Mesothelial cell of epicardium (in vitro differentiated cells): ENCODE results near the gene GM2A. TPM values are rescaled to one million over a fixed set of nuclear protein-coding genes. Genes with fewer than 3 reads are reported as not detected.

Experiments
- DNase-seq, 2 experiments: peaks; one replicate each; pipeline ENCODE4 v3.0.0; 2021; ENCODE audit warnings: low spot score in 2 of 2; ENCODE audit not compliant: unreplicated experiment in 2 of 2
- H3K27ac Mint-ChIP-seq: 2 replicates; pipeline ENCODE4 v1.8.0; 2021; ENCODE audit warnings: mixed read lengths
- H3K27me3 Mint-ChIP-seq: 2 replicates; pipeline ENCODE4 v1.8.0; 2021; ENCODE audit warnings: low read depth, mixed read lengths
- H3K36me3 Mint-ChIP-seq: 2 replicates; pipeline ENCODE4 v1.8.0; 2021; ENCODE audit warnings: mixed read lengths
- H3K4me1 Mint-ChIP-seq: 2 replicates; pipeline ENCODE4 v1.8.0; 2021; ENCODE audit warnings: mixed read lengths
- H3K4me3 Mint-ChIP-seq: 2 replicates; pipeline ENCODE4 v1.8.0; 2021; ENCODE audit warnings: mild to moderate bottlenecking, moderate library complexity, mixed read lengths
- H3K9me3 Mint-ChIP-seq: 2 replicates; pipeline ENCODE4 v1.8.0; 2021; ENCODE audit warnings: mixed read lengths
- CTCF ChIP-seq: fragments of 200-600 bp; sonication (generic); IDR thresholded peaks from one replicate; pipeline ENCODE4 v1.5.0; 2021; ENCODE audit warnings: antibody characterized with exemption; ENCODE audit not compliant: unreplicated experiment
- total RNA-seq: library from RNA; stranded (reverse); gene quantifications from 3 replicates; pipeline ENCODE4 v1.2.1, GENCODE V29; 2021

Gene GM2A
- total RNA-seq, 1 donor from 2014 or later = 41.8 TPM

DNA sequence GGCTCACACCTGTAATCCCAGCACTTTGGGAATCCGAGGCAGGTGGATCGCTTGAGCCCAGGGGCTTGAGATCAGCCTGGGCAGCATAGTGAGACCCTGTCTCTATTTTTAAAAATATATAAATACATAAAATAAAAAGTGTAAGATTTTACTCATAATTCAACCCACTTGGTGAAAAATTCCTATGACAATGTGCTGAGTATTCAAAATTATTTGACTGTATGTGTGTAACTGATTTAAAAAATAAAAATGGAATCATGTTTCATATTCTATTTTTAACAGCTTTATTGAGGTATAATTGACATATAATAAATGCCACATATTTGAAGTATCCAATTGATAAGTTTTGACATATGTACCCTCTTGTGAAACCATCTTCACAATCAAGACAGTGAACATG, 22.8 kb downstream of the GM2A start:
- Mint-ChIP-seq H3K27ac (peak overlapping the region; percentile 5), H3K36me3 (no peaks in the 10 kb centered on the region), H3K4me3 (no peak overlapping the region), H3K4me1 (peaks cover 23% of the 10 kb centered on the region), H3K27me3 (no peaks in the 10 kb centered on the region), H3K9me3 (no peaks in the 10 kb centered on the region)
- no peak for TF ChIP-seq CTCF
- DNase-seq = no peak

DNA sequence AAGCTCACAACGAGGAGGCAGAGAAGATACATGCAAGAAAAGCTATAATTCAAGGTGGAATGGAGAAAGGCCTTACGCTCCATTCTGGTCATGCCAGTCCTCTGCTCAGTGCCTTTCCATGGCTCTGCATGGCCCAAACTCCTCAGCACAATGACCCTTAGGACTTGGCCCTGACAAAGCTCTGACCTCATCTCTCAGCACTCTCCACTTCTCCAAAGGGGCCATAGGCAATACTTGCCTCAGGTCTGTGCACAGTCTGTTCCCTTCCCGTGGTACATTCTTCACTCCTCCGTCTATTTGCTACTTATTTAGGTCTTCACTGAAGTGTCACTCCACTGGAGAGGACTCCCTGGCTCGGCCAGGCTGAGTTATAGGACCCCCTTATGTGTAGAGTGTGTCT, 25.9 kb downstream of the GM2A start:
- Mint-ChIP-seq H3K27ac (no peak overlapping the region), H3K4me1 (peaks cover 31% of the 10 kb centered on the region), H3K4me3 (no peak overlapping the region)

GRCh38 chr5:151280443-151280842, 27.5 kb downstream of the GM2A start:
- no peaks in the 10 kb centered on the region for H3K36me3 Mint-ChIP-seq
- TF ChIP-seq CTCF = no peak

More for the DNA sequence above, 25.9 kb downstream of the GM2A start:
- Mint-ChIP-seq H3K36me3 (no peaks in the 10 kb centered on the region), H3K9me3 (no peaks in the 10 kb centered on the region), H3K27me3 (no peaks in the 10 kb centered on the region)
- no peak for DNase-seq
- no peak for TF ChIP-seq CTCF

DNA sequence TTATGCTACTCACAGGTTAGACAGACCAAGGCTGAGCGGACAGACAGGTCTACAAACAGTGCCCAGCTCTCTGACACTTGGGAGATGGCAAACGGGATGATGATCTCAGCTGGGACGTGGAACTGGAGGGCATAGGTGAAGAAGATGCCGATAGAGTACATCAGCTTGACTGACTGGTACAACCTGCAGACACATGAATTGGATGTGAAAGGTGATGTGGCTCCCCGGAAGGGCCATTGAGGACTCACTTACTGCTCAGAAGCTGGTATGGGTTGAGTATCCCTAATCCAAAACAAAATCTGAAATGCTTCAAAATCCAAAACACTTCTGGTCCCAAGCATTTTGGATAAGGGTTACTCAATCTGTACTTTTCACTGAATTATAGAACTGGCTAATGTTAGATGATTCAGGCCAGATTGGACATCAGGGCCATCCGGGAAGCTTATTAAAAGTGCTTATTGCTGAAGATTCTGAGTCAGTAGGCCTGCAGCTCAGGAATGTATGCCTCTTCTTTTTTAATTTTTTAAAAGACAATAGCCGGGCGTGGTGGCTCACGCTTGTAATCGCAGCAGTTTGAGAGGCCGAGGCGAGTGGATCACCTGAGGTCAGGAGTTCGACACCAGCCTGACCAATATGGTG, 28.1 kb downstream of the GM2A start:
- H3K4me1 Mint-ChIP-seq = peaks cover 32% of the 10 kb centered on the region
- H3K9me3 Mint-ChIP-seq = peaks cover 6% of the 10 kb centered on the region
- no peak overlapping the region for H3K4me3 Mint-ChIP-seq
- no peak overlapping the region for H3K27ac Mint-ChIP-seq
- no peaks in the 10 kb centered on the region for H3K27me3 Mint-ChIP-seq
- H3K36me3 Mint-ChIP-seq = no peaks in the 10 kb centered on the region
- TF ChIP-seq CTCF = no peak
- DNase-seq = no peak

More at GRCh38 chr5:151280443-151280842, 27.5 kb downstream of the GM2A start:
- Mint-ChIP-seq H3K4me3 (no peak overlapping the region), H3K4me1 (peaks cover 29% of the 10 kb centered on the region), H3K9me3 (peaks cover 6% of the 10 kb centered on the region), H3K27me3 (no peaks in the 10 kb centered on the region), H3K27ac (no peak overlapping the region)
- DNase-seq = no peak

- no peak for DNase-seq
- H3K4me1 Mint-ChIP-seq = peaks cover 36% of the 10 kb centered on the region
- H3K4me3 Mint-ChIP-seq = no peak overlapping the region
- peaks cover 6% of the 10 kb centered on the region for H3K9me3 Mint-ChIP-seq
- H3K36me3 Mint-ChIP-seq = no peaks in the 10 kb centered on the region
- no peaks in the 10 kb centered on the region for H3K27me3 Mint-ChIP-seq
- H3K27ac Mint-ChIP-seq = peak overlapping the region; percentile 94
- no peak for TF ChIP-seq CTCF
Measured at GRCh38 chr5:151283120-151283825, 30.3 kb downstream of the GM2A start.
